ENCODE data around the gene EQTN.

The EQTN gene

DNA sequence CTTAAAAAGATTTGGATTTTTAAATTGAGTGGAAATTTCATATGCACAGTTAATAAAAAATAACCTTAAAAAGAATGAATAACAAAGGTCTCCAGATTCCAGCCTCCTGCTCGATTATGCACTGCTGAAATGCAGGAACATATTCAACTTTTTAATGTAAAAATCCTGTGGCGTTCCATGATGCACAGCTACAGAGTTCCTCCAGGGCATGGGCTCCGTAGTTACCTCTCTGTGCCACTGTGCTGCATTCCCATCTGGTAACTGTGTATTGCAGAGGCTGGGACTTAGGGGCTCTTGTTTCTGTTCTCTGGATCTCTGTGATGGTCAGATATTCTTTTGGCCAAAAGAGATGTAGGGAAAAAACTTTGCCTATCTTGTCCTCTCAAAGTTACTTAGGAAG is 31.5 kb upstream of the EQTN start:
- DNase-seq (ENCODE audit: low spot score) (no peak), ATAC-seq (ENCODE audit: low read depth) (no peak)
- H3K36me3 ChIP-seq (ENCODE audit: low read depth), result peaks cover 6% of the 10 kb centered on the region; the same call in 1 of the 2 replicates
- H3K9me3 ChIP-seq (ENCODE audit: severe bottlenecking), result no peaks in the 10 kb centered on the region
- no peak overlapping the region for H3K27ac ChIP-seq (ENCODE audit: poor library complexity, severe bottlenecking)
- no peaks in the 10 kb centered on the region for H3K27me3 ChIP-seq (ENCODE audit: insufficient read depth, poor library complexity, severe bottlenecking)
- H3K4me1 ChIP-seq (ENCODE audit: insufficient read depth, poor library complexity, severe bottlenecking), result peaks cover 3% of the 10 kb centered on the region
- no peak overlapping the region for H3K4me3 ChIP-seq (ENCODE audit: severe bottlenecking)
- TF ChIP-seq CTCF (IDR thresholded peaks at IDR 0.05; ENCODE audit: poor library complexity, severe bottlenecking), result no peak

DNA sequence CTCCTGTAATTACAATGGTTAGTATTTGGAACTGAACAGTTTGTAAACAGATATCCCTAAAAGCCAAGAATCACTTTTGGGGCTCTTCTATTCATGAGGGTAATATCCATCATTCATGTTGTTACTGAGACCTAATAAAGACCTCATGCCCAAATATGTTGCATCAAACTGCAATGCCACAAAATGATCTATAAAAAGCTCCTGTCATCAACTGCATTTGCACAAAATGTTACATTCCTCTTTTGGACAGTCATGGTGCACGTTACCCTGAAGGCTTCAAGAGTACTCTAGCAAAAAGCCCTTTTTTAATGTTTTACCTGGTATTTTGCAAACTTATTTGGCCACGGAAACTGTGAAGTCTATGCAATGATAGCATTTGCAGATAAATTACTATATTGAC is 14.2 kb upstream of the EQTN start:
- no peak for TF ChIP-seq CTCF (IDR thresholded peaks at IDR 0.05; ENCODE audit: poor library complexity, severe bottlenecking)
- H3K36me3 ChIP-seq (ENCODE audit: low read depth), result no peaks in the 10 kb centered on the region
- H3K4me3 ChIP-seq (ENCODE audit: severe bottlenecking), result no peak overlapping the region
- H3K9me3 ChIP-seq (ENCODE audit: severe bottlenecking), result no peaks in the 10 kb centered on the region
- DNase-seq (ENCODE audit: low spot score), result no peak
- no peaks in the 10 kb centered on the region for H3K4me1 ChIP-seq (ENCODE audit: insufficient read depth, poor library complexity, severe bottlenecking)
- H3K27me3 ChIP-seq (ENCODE audit: insufficient read depth, poor library complexity, severe bottlenecking), result no peaks in the 10 kb centered on the region
- ATAC-seq (ENCODE audit: low read depth), result no peak
- no peak overlapping the region for H3K27ac ChIP-seq (ENCODE audit: poor library complexity, severe bottlenecking)

- no peak overlapping the region for H3K27ac ChIP-seq (ENCODE audit: poor library complexity, severe bottlenecking)
- DNase-seq (ENCODE audit: low spot score), result no peak
- H3K27me3 ChIP-seq (ENCODE audit: insufficient read depth, poor library complexity, severe bottlenecking), result no peaks in the 10 kb centered on the region
- no peak overlapping the region for H3K4me3 ChIP-seq (ENCODE audit: severe bottlenecking)
- no peaks in the 10 kb centered on the region for H3K4me1 ChIP-seq (ENCODE audit: insufficient read depth, poor library complexity, severe bottlenecking)
- ATAC-seq (ENCODE audit: low read depth), result no peak
- H3K9me3 ChIP-seq (ENCODE audit: severe bottlenecking), result no peaks in the 10 kb centered on the region
- H3K36me3 ChIP-seq (ENCODE audit: low read depth), result no peaks in the 10 kb centered on the region
- TF ChIP-seq CTCF (IDR thresholded peaks at IDR 0.05; ENCODE audit: poor library complexity, severe bottlenecking), result no peak
Measured at GRCh38 chr9:27310582-27310981, 13.6 kb upstream of the EQTN start.

DNA sequence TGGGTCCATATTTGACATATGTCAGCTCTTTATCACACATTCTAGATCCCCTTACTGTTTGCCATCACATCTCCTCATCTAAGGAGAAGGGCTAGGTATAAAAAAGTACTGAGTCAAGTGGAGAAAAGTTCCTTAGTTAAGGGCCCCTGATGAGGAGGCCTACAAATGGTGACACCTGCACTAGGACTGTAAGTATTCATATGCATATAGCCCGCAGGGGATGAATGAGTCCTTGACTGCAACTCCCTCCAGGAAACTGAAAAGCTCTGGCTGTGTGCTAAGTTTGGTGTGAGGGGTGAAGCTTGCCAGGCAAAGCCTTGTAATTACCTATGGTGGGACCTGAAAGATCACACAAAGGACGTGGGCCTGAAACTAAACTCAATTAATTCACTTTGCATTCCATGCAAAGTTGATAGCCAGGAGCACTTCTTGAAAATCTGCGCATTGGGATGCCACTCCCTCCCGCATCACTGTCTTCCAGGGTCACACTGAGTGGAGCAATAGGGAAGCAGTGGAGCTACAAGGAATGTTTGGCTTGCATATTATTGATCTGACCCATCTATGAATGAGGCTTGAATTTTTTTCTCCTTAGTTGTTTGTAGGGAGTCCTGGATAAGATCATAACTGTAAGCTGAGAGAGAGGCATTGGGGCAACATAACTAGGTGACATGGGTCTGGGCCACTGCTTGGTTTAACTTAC is 11.9 kb upstream of the EQTN start:
- ATAC-seq (ENCODE audit: low read depth), result no peak
- Histone ChIP-seq H3K4me3 (ENCODE audit: severe bottlenecking) (no peak overlapping the region), H3K36me3 (ENCODE audit: low read depth) (no peaks in the 10 kb centered on the region)

More for the DNA sequence above, 11.9 kb upstream of the EQTN start:
- H3K27ac ChIP-seq (ENCODE audit: poor library complexity, severe bottlenecking), result no peak overlapping the region
- no peak for DNase-seq (ENCODE audit: low spot score)
- TF ChIP-seq CTCF (IDR thresholded peaks at IDR 0.05; ENCODE audit: poor library complexity, severe bottlenecking), result no peak
- no peaks in the 10 kb centered on the region for H3K4me1 ChIP-seq (ENCODE audit: insufficient read depth, poor library complexity, severe bottlenecking)
- no peaks in the 10 kb centered on the region for H3K27me3 ChIP-seq (ENCODE audit: insufficient read depth, poor library complexity, severe bottlenecking)
- H3K9me3 ChIP-seq (ENCODE audit: severe bottlenecking), result no peaks in the 10 kb centered on the region
